NT2/D1 (cell line): ENCODE data around the gene HCRTR1.
A peak's percentile ranks its signal among the peaks of the same experiment; 100 is the strongest.

ENCODE experiments used
- DNase-seq: peaks from one replicate; pipeline ENCODE4 v3.0.0-alpha.2; 2011; ENCODE audit warnings: low read depth, low spot score
- H3K27me3 ChIP-seq: 2 replicates; pipeline ENCODE4 v1.6.0; 2011; ENCODE audit warnings: mild to moderate bottlenecking; ENCODE audit not compliant: insufficient read length, insufficient read depth
- H3K36me3 ChIP-seq: 2 replicates; pipeline ENCODE4 v1.6.1; 2011; ENCODE audit warnings: mild to moderate bottlenecking, low read length, mixed read lengths; ENCODE audit not compliant: insufficient read depth, insufficient read length
- H3K4me1 ChIP-seq: 2 replicates; pipeline ENCODE4 v1.5.1; 2011; ENCODE audit not compliant: insufficient read depth, insufficient read length
- H3K4me3 ChIP-seq: 2 replicates; pipeline ENCODE4 v1.5.1; 2011; ENCODE audit warnings: low read depth; ENCODE audit not compliant: insufficient read length
- H3K9ac ChIP-seq: 2 replicates; pipeline ENCODE4 v1.6.0; 2011; ENCODE audit warnings: low read depth; ENCODE audit not compliant: insufficient read length
- H3K9me3 ChIP-seq: 2 replicates; pipeline ENCODE4 v1.5.1; 2011; ENCODE audit warnings: mild to moderate bottlenecking, low read length; ENCODE audit not compliant: insufficient read depth
- SUZ12 ChIP-seq: IDR thresholded peaks from 2 replicates; pipeline ENCODE4 v1.6.1; 2011; ENCODE audit not compliant: insufficient read length, insufficient read depth; ENCODE audit errors: extremely low read depth
- YY1 ChIP-seq: IDR thresholded peaks from 2 replicates; pipeline ENCODE4 v1.6.1; 2011; ENCODE audit not compliant: insufficient read length, insufficient read depth
- ZNF274 ChIP-seq: IDR thresholded peaks from 2 replicates; pipeline ENCODE4 v1.6.1; 2011; ENCODE audit warnings: mild to moderate bottlenecking, low read depth, low read length

The HCRTR1 gene

DNA sequence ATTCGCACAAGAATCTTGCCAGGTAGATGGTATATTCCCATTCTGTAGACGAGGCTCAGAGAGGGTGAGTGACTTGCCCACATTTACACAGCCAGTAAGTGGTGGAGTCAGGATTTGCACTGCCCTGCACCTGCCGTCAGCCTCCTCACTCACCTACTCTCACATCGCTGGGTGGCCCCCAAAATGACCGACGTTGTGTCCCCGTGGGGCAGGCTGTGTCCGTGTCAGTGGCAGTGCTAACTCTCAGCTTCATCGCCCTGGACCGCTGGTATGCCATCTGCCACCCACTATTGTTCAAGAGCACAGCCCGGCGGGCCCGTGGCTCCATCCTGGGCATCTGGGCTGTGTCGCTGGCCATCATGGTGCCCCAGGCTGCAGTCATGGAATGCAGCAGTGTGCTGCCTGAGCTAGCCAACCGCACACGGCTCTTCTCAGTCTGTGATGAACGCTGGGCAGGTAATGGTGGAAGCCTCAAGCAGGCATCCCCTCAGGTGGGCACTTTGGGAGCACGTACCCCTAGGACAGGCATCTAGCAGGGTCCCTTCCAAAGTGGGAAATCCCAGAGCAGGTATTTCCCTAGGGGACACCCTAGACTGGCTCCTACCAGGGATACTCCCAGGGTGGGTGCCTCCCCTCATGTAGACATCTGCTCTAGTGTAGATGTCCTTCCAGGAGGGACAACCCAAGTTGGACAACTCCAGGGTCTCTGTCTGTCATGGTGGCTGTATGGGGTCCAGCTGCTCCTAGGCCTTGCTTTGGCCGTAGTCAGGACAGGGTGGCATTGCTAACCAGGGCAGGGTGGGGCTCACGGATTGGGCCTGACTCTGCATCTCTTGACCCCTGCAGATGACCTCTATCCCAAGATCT, 3.4 kb downstream of the HCRTR1 start:
- Histone ChIP-seq H3K9ac (no peak overlapping the region), H3K27me3 (peaks cover 35% of the 10 kb centered on the region), H3K4me3 (no peak overlapping the region), H3K36me3 (peaks cover 9% of the 10 kb centered on the region), H3K9me3 (no peaks in the 10 kb centered on the region), H3K4me1 (peaks cover 18% of the 10 kb centered on the region)
- TF ChIP-seq SUZ12 (no peak), YY1 (no peak), ZNF274 (no peak)
- DNase-seq = no peak

DNA sequence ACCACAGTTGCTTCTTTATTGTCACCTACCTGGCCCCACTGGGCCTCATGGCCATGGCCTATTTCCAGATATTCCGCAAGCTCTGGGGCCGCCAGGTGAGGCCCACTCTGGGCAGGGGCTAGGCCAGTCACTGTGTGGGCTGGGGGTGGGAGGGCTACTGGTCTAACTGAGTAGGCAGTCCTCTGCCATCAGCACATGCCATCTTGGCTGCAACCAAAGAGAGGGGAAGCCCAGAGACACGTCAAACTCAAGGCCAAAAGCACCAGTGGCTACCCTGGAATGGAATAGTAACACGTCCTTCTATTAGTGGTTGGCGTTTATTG, 4.0 kb downstream of the HCRTR1 start:
- Histone ChIP-seq H3K36me3 (peaks cover 9% of the 10 kb centered on the region), H3K9ac (no peak overlapping the region), H3K4me1 (peaks cover 23% of the 10 kb centered on the region), H3K4me3 (no peak overlapping the region), H3K27me3 (peaks cover 29% of the 10 kb centered on the region), H3K9me3 (no peaks in the 10 kb centered on the region)
- DNase-seq = no peak
- TF ChIP-seq SUZ12 = no peak
- TF ChIP-seq ZNF274 = no peak

DNA sequence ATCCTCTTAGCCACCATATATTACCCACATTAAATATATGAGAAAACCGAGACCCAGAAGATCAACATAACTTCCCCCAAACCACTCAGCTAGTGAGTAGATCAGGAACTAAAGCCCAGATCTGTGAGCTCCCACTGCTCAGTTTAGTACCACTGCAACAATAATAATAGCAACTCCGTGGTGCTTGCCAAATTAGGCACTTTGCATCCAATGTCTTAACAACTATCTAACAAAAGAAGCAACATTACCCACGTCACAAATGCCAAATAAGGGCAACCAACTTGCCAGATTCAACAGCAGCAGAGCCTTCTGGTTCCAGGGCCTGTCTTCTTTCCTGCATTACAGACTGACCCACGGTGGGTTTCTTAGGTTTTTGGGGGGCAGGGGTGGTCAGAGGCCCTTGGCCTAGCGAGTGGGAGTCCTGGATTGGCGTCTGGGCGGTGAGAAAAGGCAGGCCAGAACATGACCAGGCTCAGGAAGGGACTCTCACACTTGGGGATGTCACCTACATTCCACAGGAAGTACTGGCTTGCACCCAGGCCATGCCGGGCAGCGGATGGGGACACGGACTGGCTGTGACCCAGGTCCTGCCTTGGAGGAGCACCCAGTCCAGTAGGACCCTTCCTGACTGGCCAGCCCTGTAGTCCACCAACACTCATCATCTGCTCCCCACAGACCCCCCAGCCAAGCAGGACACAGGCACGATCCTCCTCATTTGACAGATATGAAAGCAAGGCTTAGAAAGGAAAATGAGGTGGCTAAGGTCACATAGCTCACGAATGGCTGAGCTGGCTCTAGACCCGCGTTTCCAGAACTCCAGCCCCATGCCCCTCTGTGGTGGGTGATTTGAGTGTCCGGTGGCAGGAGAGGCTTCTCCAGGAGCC, 4.6 kb downstream of the HCRTR1 start:
- TF ChIP-seq SUZ12 (no peak), ZNF274 (no peak), YY1 (no peak)
- Histone ChIP-seq H3K9me3 (no peaks in the 10 kb centered on the region), H3K4me3 (no peak overlapping the region), H3K27me3 (peaks cover 23% of the 10 kb centered on the region), H3K9ac (no peak overlapping the region), H3K4me1 (peaks cover 28% of the 10 kb centered on the region), H3K36me3 (peaks cover 13% of the 10 kb centered on the region)
- no peak for DNase-seq

DNA sequence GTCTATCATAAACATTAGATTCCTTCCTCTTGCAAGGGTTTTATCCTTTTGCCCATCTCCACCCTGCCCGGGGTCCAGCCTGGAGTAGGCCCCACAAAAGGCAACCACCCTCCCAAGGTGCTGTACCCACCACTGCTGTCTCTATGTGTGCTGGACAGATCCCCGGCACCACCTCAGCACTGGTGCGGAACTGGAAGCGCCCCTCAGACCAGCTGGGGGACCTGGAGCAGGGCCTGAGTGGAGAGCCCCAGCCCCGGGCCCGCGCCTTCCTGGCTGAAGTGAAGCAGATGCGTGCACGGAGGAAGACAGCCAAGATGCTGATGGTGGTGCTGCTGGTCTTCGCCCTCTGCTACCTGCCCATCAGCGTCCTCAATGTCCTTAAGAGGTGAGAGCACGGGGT, 5.9 kb downstream of the HCRTR1 start:
- Histone ChIP-seq H3K4me3 (no peak overlapping the region), H3K9ac (no peak overlapping the region), H3K36me3 (peaks cover 25% of the 10 kb centered on the region), H3K27me3 (peaks cover 13% of the 10 kb centered on the region), H3K4me1 (peaks cover 39% of the 10 kb centered on the region), H3K9me3 (no peaks in the 10 kb centered on the region)
- no peak for DNase-seq
- TF ChIP-seq YY1 = no peak
- TF ChIP-seq SUZ12 = no peak
- no peak for TF ChIP-seq ZNF274

DNA sequence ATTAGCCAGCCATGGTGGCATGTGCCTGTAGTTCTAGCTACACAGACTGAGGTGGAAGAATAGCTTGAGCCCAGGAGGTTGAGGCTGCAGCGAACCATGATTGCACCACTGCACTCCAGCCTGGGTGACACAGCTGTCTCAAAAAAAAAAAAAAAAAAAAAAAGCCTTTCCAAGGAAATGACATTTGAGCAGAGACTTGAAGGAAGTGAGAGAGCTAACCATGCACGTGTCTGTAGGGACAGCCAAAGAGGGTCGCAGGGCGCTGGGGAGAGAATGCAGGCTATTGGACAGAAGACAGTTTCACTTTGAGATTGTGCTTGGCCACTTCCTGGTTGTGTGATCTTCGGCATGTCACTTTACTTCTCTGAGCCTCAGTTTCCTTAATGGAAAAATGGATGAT, 6.8 kb downstream of the HCRTR1 start:
- no peak for DNase-seq
- Histone ChIP-seq H3K4me1 (peaks cover 41% of the 10 kb centered on the region), H3K9ac (no peak overlapping the region), H3K4me3 (no peak overlapping the region), H3K36me3 (peaks cover 35% of the 10 kb centered on the region), H3K27me3 (peaks cover 4% of the 10 kb centered on the region), H3K9me3 (no peaks in the 10 kb centered on the region)
- TF ChIP-seq SUZ12 (no peak), ZNF274 (no peak), YY1 (no peak)

DNA sequence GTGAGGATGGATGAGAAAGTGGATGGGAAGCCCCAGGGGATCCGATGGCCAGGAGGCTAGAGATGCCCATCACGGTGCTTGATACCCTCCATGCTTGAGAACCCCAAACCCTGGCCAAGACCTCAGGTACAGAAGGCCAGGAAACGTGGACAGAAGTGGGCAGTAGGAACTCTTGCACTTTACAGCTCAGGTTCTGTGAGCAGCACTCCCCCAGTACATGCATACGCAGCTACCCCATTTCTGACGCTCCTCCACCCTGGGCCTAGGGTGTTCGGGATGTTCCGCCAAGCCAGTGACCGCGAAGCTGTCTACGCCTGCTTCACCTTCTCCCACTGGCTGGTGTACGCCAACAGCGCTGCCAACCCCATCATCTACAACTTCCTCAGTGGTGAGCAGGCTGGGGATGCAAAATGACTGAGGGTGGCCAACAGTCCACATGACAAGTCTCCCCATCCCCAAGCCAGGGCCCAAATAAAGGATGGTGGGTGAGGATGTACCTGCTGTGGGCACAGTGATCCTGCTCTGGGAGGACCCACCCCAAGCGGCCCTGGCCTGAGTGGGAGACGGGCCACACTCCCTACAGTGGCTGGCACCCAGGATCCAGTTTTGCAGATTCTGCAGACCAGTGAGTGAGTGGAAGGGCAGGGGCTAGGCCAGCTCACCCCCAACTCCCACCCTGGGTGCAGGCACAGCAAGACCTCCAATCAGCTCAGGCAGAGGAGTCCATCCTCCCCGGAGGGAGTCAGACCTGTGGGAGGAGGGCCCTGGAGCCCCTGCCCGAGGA, 7.4 kb downstream of the HCRTR1 start:
- Histone ChIP-seq H3K36me3 (peaks cover 41% of the 10 kb centered on the region), H3K9ac (peak overlapping the region; percentile 53), H3K27me3 (no peaks in the 10 kb centered on the region), H3K9me3 (no peaks in the 10 kb centered on the region), H3K4me1 (peaks cover 39% of the 10 kb centered on the region), H3K4me3 (no peak overlapping the region)
- TF ChIP-seq SUZ12 (no peak), YY1 (no peak), ZNF274 (no peak)
- DNase-seq = no peak

DNA sequence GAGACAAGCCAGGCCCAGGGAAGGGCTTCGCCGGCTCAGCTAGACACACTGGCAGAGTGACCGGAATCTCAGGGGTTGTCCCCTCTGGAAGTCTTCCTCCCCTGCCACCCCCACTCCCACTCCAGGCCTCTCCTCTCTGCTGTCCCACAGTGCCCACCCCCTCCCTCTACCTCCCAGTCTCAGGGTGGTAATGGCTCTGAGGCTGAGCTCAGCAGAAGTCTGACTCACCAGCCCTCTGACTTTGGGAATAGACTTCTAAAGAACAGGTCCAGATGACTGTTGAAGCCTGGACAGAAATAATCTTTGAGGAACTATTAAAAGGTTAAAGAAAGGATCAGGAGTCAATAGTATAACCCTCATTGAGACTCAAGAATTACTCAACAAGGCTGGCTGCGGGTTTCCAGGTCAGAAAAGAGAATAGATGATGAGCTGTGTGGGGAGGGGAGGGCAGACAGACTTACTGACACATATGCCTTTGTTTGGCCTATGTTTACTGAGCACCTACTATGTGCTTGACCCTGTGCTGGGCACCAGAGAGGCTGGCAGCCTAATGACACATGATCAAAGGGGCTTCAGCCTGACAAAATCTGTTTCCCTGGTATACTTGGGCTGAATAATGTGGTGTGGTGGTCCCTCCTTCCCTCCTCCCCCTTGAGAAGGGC, 8.2 kb downstream of the HCRTR1 start:
- Histone ChIP-seq H3K4me3 (no peak overlapping the region), H3K4me1 (peaks cover 43% of the 10 kb centered on the region), H3K27me3 (no peaks in the 10 kb centered on the region), H3K36me3 (peaks cover 49% of the 10 kb centered on the region), H3K9me3 (no peaks in the 10 kb centered on the region), H3K9ac (peak overlapping the region; percentile 61)
- DNase-seq = no peak
- TF ChIP-seq SUZ12 = no peak
- no peak for TF ChIP-seq YY1
- TF ChIP-seq ZNF274 = no peak
